Progenitor cell of endocrine pancreas (in vitro differentiated cells): Measurements from ENCODE around the gene RAB4A. TPM values are rescaled to one million over a fixed set of nuclear protein-coding genes. Genes with fewer than 3 reads are reported as not detected.
A peak's percentile ranks its signal among the peaks of the same experiment; 100 is the strongest.

ENCODE experiments used
- DNase-seq: peaks from one replicate; pipeline ENCODE4 v3.0.0; 2021; ENCODE audit warnings: low spot score; ENCODE audit not compliant: unreplicated experiment
- H3K27ac Mint-ChIP-seq: 2 replicates; pipeline ENCODE4 v1.8.0; 2021; ENCODE audit warnings: mild to moderate bottlenecking, moderate library complexity, mixed read lengths
- H3K27me3 Mint-ChIP-seq: 2 replicates; pipeline ENCODE4 v1.8.0; 2021; ENCODE audit warnings: mixed read lengths
- H3K36me3 Mint-ChIP-seq: 2 replicates; pipeline ENCODE4 v1.8.0; 2022; ENCODE audit warnings: mixed read lengths; ENCODE audit not compliant: insufficient read depth
- H3K4me1 Mint-ChIP-seq: 2 replicates; pipeline ENCODE4 v1.8.0; 2021; ENCODE audit warnings: low read depth, mixed read lengths
- H3K4me3 Mint-ChIP-seq: 2 replicates; pipeline ENCODE4 v1.8.0; 2021; ENCODE audit warnings: low read depth, mild to moderate bottlenecking, moderate library complexity, mixed read lengths
- H3K9me3 Mint-ChIP-seq: 2 replicates; pipeline ENCODE4 v1.8.0; 2021; ENCODE audit warnings: low read depth, mixed read lengths
- CTCF ChIP-seq: fragments of 200-600 bp; sonication (generic); IDR thresholded peaks from one replicate; pipeline ENCODE4 v1.5.0; 2021; ENCODE audit warnings: antibody characterized with exemption, mild to moderate bottlenecking; ENCODE audit not compliant: unreplicated experiment
- total RNA-seq: library from RNA; stranded (reverse); gene quantifications from 2 replicates; pipeline ENCODE4 v1.2.1, GENCODE V29; 2021

The RAB4A gene
- total RNA-seq, 1 donor from 2014 or later, result 130 TPM

GRCh38 chr1:229339086-229339485, 68.2 kb downstream of the RAB4A start:
- DNase-seq, result no peak
- Mint-ChIP-seq H3K27ac (no peak overlapping the region), H3K4me1 (peaks cover 27% of the 10 kb centered on the region), H3K4me3 (peak overlapping the region; percentile 3), H3K36me3 (peaks cover 9% of the 10 kb centered on the region), H3K9me3 (peaks cover 3% of the 10 kb centered on the region), H3K27me3 (peaks cover 4% of the 10 kb centered on the region)
- TF ChIP-seq CTCF, result no peak

- Mint-ChIP-seq H3K36me3 (peaks cover 6% of the 10 kb centered on the region), H3K9me3 (no peaks in the 10 kb centered on the region), H3K27me3 (peaks cover 7% of the 10 kb centered on the region), H3K4me1 (peaks cover 27% of the 10 kb centered on the region), H3K4me3 (peak overlapping the region; percentile 3), H3K27ac (no peak overlapping the region)
- DNase-seq, result no peak
- TF ChIP-seq CTCF, result no peak
These were observed 68.6 kb downstream of the RAB4A start for GRCh38 chr1:229339520-229339919.

- no peak for DNase-seq
- peaks cover under 1% of the 10 kb centered on the region for H3K36me3 Mint-ChIP-seq
- peaks cover 27% of the 10 kb centered on the region for H3K4me1 Mint-ChIP-seq
These were observed 69.6 kb downstream of the RAB4A start for GRCh38 chr1:229340496-229340895.

GRCh38 chr1:229341774-229342655, 71.1 kb downstream of the RAB4A start:
- H3K27me3 Mint-ChIP-seq, result peaks cover 25% of the 10 kb centered on the region
- H3K27ac Mint-ChIP-seq, result peak overlapping the region; percentile 98
- H3K36me3 Mint-ChIP-seq, result no peaks in the 10 kb centered on the region
- H3K4me1 Mint-ChIP-seq, result peaks cover 25% of the 10 kb centered on the region
- DNase-seq, result peak; percentile 71
- no peaks in the 10 kb centered on the region for H3K9me3 Mint-ChIP-seq
- H3K4me3 Mint-ChIP-seq, result peak overlapping the region; percentile 97
- TF ChIP-seq CTCF, result no peak

More at GRCh38 chr1:229340496-229340895, 69.6 kb downstream of the RAB4A start:
- H3K9me3 Mint-ChIP-seq, result no peaks in the 10 kb centered on the region
- peaks cover 17% of the 10 kb centered on the region for H3K27me3 Mint-ChIP-seq
- no peak overlapping the region for H3K27ac Mint-ChIP-seq
- peak overlapping the region; percentile 97 for H3K4me3 Mint-ChIP-seq
- TF ChIP-seq CTCF, result no peak

GRCh38 chr1:229342656-229343569, 72.0 kb downstream of the RAB4A start, which contains the start of gene CCSAP:
CCSAP (minus strand) TSS chr1:229343047; CDS start chr1:229342465, 582 bp downstream.
- peaks cover 22% of the 10 kb centered on the region for H3K4me1 Mint-ChIP-seq
- H3K36me3 Mint-ChIP-seq, result no peaks in the 10 kb centered on the region
- no peaks in the 10 kb centered on the region for H3K9me3 Mint-ChIP-seq
- H3K27ac Mint-ChIP-seq, result peak within 1 kb of the TSS; percentile 77
- no peak for DNase-seq
- TF ChIP-seq CTCF, result no peak
- H3K27me3 Mint-ChIP-seq, result peaks cover 34% of the 10 kb centered on the region
- H3K4me3 Mint-ChIP-seq, result peak within 1 kb of the TSS; percentile 97
